OCI-LY7 (cell line): ENCODE results near the gene DOCK7.

Source experiments
- CTCF ChIP-seq: fragments of 200-600 bp; sonication (generic); conservative IDR thresholded peaks from 2 replicates; pipeline ENCODE4 v1.5.1; 2014; ENCODE audit warnings: mild to moderate bottlenecking, antibody characterized with exemption, low read length, moderate library complexity, mixed read lengths
- EZH2phosphoT487 ChIP-seq: fragments of 200-600 bp; sonication (generic); IDR thresholded peaks from 2 replicates; pipeline ENCODE4 v1.6.1; 2018; ENCODE audit warnings: low read depth, borderline replicate concordance, mild to moderate bottlenecking, mixed run types, antibody characterized with exemption, low read length, moderate library complexity, mixed read lengths

GRCh38 chr1:62406576-62406975 is 281.6 kb downstream of the DOCK7 start:
- TF ChIP-seq CTCF (no peak), EZH2phosphoT487 (no peak)
